CD14-positive monocyte (primary cell): ENCODE data around the gene HOATZ. TPM values are rescaled to one million over a fixed set of nuclear protein-coding genes. Genes with fewer than 3 reads are reported as not detected.

ENCODE experiments used
- DNase-seq, 3 donors: peaks; one replicate each; pipeline ENCODE4 v3.0.0-alpha.2; 2011 to 2022
- H2AFZ ChIP-seq: 2 replicates; pipeline ENCODE4 v1.6.0; 2012; ENCODE audit warnings: mild to moderate bottlenecking, low read depth, low read length, inconsistent platforms; ENCODE audit not compliant: insufficient read depth, poor library complexity, severe bottlenecking
- H3K27ac ChIP-seq, 2 donors: 1 replicate in 1 of 2; 2 replicates in 1 of 2; pipeline ENCODE4 v1.5.1; 2012 to 2013; ENCODE audit warnings: low read length in 2 of 2, control low read depth in 1 of 2, inconsistent platforms in 1 of 2, low read depth in 1 of 2, mild to moderate bottlenecking in 1 of 2
- H3K27me3 ChIP-seq, 2 donors: one replicate each; pipeline versions ENCODE4 v1.6.0 to v1.6.1; 2011 to 2013; ENCODE audit warnings: low read length in 2 of 2; ENCODE audit not compliant: control insufficient read depth in 2 of 2, insufficient read depth in 2 of 2
- H3K36me3 ChIP-seq, 2 donors: replicated peaks in 1 of 2; 1 replicate in 1 of 2; 2 replicates in 1 of 2; pipeline versions ENCODE4 v1.5.1 to v1.6.1; 2012 to 2013; ENCODE audit warnings: low read length in 2 of 2, control low read depth in 1 of 2, inconsistent platforms in 1 of 2, mild to moderate bottlenecking in 1 of 2; ENCODE audit not compliant: insufficient read depth in 2 of 2, control insufficient read depth in 1 of 2
- H3K4me1 ChIP-seq, 2 donors: 1 replicate in 1 of 2; 2 replicates in 1 of 2; pipeline versions ENCODE4 v1.5.1 to v1.6.1; 2012 to 2013; ENCODE audit warnings: low read length in 2 of 2, control low read depth in 1 of 2, inconsistent platforms in 1 of 2, mild to moderate bottlenecking in 1 of 2, moderate library complexity in 1 of 2; ENCODE audit not compliant: insufficient read depth in 2 of 2, control insufficient read depth in 1 of 2
- H3K4me2 ChIP-seq: replicated peaks from 2 replicates; pipeline ENCODE3; 2012; ENCODE audit warnings: low read length, moderate library complexity, mild to moderate bottlenecking; ENCODE audit not compliant: poor library complexity, severe bottlenecking; ENCODE audit errors: extremely low read depth
- H3K4me3 ChIP-seq, 3 experiments: fragments of 200-600 bp in 1 of 3; sonication (generic) in 1 of 3; replicated peaks in 1 of 3; 1 replicate in 2 of 3; 2 replicates in 1 of 3; pipeline ENCODE4 v1.5.1; 2011 to 2013; ENCODE audit warnings: low read length in 3 of 3, mild to moderate bottlenecking in 3 of 3, control low read depth in 2 of 3, low read depth in 2 of 3, inconsistent platforms in 1 of 3, moderate library complexity in 1 of 3
- H3K79me2 ChIP-seq: 2 replicates; pipeline ENCODE4 v1.6.0; 2012; ENCODE audit warnings: mild to moderate bottlenecking, control low read depth, inconsistent platforms, low read length, moderate library complexity; ENCODE audit not compliant: insufficient read depth
- H3K9ac ChIP-seq: 2 replicates; pipeline ENCODE4 v1.6.0; 2017; ENCODE audit warnings: low read length, mild to moderate bottlenecking; ENCODE audit not compliant: insufficient read depth, poor library complexity, severe bottlenecking
- H3K9me3 ChIP-seq, 2 donors: replicated peaks in 1 of 2; 1 replicate in 1 of 2; 2 replicates in 1 of 2; pipeline versions ENCODE4 v1.5.1 to v1.6.1; 2012 to 2013; ENCODE audit warnings: low read length in 2 of 2, control low read depth in 1 of 2; ENCODE audit not compliant: control insufficient read depth in 1 of 2, insufficient read depth in 1 of 2
- H4K20me1 ChIP-seq: 2 replicates; pipeline ENCODE4 v1.6.0; 2012; ENCODE audit warnings: mild to moderate bottlenecking, low read length, control low read depth, moderate library complexity; ENCODE audit not compliant: insufficient read depth
- H3K27ac Mint-ChIP-seq, 7 donors: one replicate each; pipeline ENCODE4 v1.8.0; 2020; ENCODE audit warnings: mild to moderate bottlenecking in 7 of 7, mixed read lengths in 7 of 7, moderate library complexity in 6 of 7, inconsistent platforms in 2 of 7
- H3K27me3 Mint-ChIP-seq, 3 donors: one replicate each; pipeline ENCODE4 v1.8.0; 2021 to 2022; ENCODE audit warnings: low read depth in 3 of 3, mild to moderate bottlenecking in 3 of 3, mixed read lengths in 3 of 3, moderate library complexity in 3 of 3, inconsistent platforms in 1 of 3
- H3K36me3 Mint-ChIP-seq, 2 donors: one replicate each; pipeline ENCODE4 v1.8.0; 2020; ENCODE audit warnings: mixed read lengths in 2 of 2, inconsistent platforms in 1 of 2, mild to moderate bottlenecking in 1 of 2
- H3K4me1 Mint-ChIP-seq: one replicate; pipeline ENCODE4 v1.8.0; 2020; ENCODE audit warnings: mild to moderate bottlenecking, mixed read lengths
- H3K4me3 Mint-ChIP-seq, 2 donors: one replicate each; pipeline ENCODE4 v1.8.0; 2020; ENCODE audit warnings: mild to moderate bottlenecking in 2 of 2, mixed read lengths in 2 of 2, moderate library complexity in 1 of 2
- H3K9me3 Mint-ChIP-seq, 7 donors: one replicate each; pipeline ENCODE4 v1.8.0; 2020 to 2022; ENCODE audit warnings: mixed read lengths in 7 of 7, mild to moderate bottlenecking in 6 of 7, moderate library complexity in 6 of 7, inconsistent platforms in 2 of 7
- WGBS: methylation state at CpG from one replicate; pipeline ENCODE4 v1.1.5; 2013; ENCODE audit warnings: missing lambda C conversion rate; ENCODE audit not compliant: insufficient coverage; 5-methylcytosine and 5-hydroxymethylcytosine counted together
- intact Hi-C, 2 donors: fragments of 100-400 bp; cut with micrococcal nuclease; formaldehyde crosslinking; loops; one replicate each; pipeline versions ENCODE4 v1.15.0 to v1.15.1; 2023
- polyA minus RNA-seq: library from RNA; depleted of rRNA, polyadenylated mRNA; stranded (reverse); fragments of >200 nt; gene quantifications from 2 replicates; pipeline ENCODE4 v1.2.3, GENCODE V29; 2012
- polyA plus RNA-seq, 3 donors: library from polyadenylated mRNA; depleted of rRNA in 1 of 3; unstranded in 2 of 3; stranded (reverse) in 1 of 3; fragments of 300-500 nt in 2 of 3; fragments of >200 nt in 1 of 3; fragmentation: Illumina TruSeq in 2 of 3; gene quantifications; 1 replicate in 2 of 3; 2 replicates in 1 of 3; pipeline ENCODE4 v1.2.3, GENCODE V29; 2012 to 2021
- total RNA-seq, 12 experiments: library from RNA in 1 of 12; stranded (reverse) in 1 of 12; fragments of 120-200 nt in 1 of 12; gene quantifications; one replicate each; pipeline ENCODE4 v1.2.4 and lab custom pipeline; 2013 to 2026; ENCODE audit warnings: mixed read lengths in 6 of 12, inconsistent platforms in 1 of 12
- TF ChIP-seq, protein P1 (sequence below): fragments of 200-600 bp; IDR thresholded peaks from one replicate; pipeline ENCODE4 v1.8.0; 2022; ENCODE audit warnings: antibody characterized with exemption, mild to moderate bottlenecking

HOATZ gene
- not detected for total RNA-seq (2013)
- polyA plus RNA-seq (not detected), polyA minus RNA-seq (not detected in 2 replicates), total RNA-seq (lab: John Stamatoyannopoulos, UW) (0 to 1.5 (median 0) reads per million in 11 experiments)

DNA sequence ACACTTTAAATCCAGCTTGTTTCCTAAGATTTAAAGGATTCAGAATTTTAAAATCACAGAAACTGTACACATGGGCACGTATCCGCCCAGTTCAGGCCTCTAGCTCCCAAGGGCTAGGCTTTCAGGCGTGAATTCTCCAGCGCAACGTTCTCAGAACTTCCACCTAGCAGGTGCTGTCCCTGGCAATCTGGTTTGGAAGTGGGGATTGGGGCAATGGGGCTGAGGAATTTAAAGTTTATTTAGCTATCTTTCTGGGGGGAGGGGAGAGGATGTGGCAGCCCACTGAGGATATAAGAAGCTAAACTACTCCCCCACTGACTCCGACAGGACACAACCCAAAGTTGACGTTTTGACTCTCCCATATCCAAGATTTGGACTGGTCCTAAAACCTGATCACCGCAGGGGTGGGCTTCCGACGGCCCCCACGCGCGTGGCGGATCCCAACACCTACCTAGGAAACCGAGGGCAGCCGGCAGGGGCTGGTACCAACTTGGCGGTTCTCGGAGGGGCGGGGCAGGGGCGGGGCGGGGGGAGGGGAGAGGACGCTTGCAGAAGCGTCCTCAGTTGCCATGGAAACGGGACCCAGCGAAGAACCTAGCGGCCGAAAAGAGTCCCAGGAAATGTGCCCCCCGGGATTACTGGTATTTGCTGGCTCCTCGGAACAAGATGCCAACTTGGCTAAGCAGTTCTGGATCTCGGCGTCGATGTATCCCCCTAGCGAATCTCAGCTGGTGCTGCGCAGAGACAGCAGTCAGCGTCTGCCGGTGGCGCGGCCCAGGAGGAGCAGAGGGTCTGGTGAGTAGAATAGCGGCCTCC, at the start of gene HOATZ:
TSS of gene HOATZ (plus strand) at position 563 of the 816 bp plus-strand sequence. CDS start at position 570, 7 bp downstream.
- TF ChIP-seq, protein P1, sequence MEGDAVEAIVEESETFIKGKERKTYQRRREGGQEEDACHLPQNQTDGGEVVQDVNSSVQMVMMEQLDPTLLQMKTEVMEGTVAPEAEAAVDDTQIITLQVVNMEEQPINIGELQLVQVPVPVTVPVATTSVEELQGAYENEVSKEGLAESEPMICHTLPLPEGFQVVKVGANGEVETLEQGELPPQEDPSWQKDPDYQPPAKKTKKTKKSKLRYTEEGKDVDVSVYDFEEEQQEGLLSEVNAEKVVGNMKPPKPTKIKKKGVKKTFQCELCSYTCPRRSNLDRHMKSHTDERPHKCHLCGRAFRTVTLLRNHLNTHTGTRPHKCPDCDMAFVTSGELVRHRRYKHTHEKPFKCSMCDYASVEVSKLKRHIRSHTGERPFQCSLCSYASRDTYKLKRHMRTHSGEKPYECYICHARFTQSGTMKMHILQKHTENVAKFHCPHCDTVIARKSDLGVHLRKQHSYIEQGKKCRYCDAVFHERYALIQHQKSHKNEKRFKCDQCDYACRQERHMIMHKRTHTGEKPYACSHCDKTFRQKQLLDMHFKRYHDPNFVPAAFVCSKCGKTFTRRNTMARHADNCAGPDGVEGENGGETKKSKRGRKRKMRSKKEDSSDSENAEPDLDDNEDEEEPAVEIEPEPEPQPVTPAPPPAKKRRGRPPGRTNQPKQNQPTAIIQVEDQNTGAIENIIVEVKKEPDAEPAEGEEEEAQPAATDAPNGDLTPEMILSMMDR: no peak
- intact Hi-C loops: no loop called here
- H3K4me1 Mint-ChIP-seq: peaks cover 26% of the 10 kb centered on the region
- H3K4me3 ChIP-seq: peak within 1 kb of the TSS in 1 of 3 experiments; percentile 41
- H3K4me1 ChIP-seq: peaks cover 12 to 16% of the 10 kb centered on the region in 2 donors
- no peak within 1 kb of the TSS for H2AFZ ChIP-seq
- peak within 1 kb of the TSS; percentile 49 for H3K4me2 ChIP-seq
- peaks cover 0 to 4% (median 2%) of the 10 kb centered on the region in 7 donors for H3K9me3 Mint-ChIP-seq
- H3K4me3 Mint-ChIP-seq: peak within 1 kb of the TSS in 1 of 2 donors; percentile 82
- H3K9me3 ChIP-seq: no peaks in the 10 kb centered on the region
- H3K9ac ChIP-seq: no peak within 1 kb of the TSS
- DNase-seq: no peak
- 23% methylated on average over 22 of the region's 39 CpGs for WGBS
- no peaks in the 10 kb centered on the region for H3K79me2 ChIP-seq
- H3K27me3 Mint-ChIP-seq: peaks cover 26 to 44% (median 32%) of the 10 kb centered on the region in 3 donors
- no peaks in the 10 kb centered on the region for H4K20me1 ChIP-seq
- H3K27me3 ChIP-seq: peaks cover 27 to 35% of the 10 kb centered on the region in 2 donors
- H3K27ac Mint-ChIP-seq: peak within 1 kb of the TSS in 1 of 7 donors; percentile 50
- no peak within 1 kb of the TSS for H3K27ac ChIP-seq
- H3K36me3 Mint-ChIP-seq: peaks cover 0 to 4% of the 10 kb centered on the region in 2 donors
- no peaks in the 10 kb centered on the region for H3K36me3 ChIP-seq

DNA sequence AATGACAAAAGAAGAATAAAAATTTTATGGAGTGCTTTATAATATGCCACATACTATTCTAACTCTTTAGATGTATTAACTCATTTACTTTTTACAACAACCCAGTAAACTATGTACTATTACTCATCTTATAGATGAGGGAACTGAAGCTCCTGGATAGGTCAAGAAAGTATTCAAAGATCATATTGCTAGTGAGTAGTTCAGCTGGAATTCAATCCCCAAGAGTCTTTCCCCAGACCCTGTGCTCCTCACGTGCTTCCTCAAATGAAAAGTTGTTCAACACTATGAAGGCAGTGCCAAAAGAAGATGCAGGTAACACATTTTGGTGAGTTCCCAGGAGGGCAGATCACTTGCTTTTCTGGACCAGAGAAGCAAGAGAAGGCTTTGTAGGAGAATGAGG, 49.2 kb upstream of the HOATZ start:
- Mint-ChIP-seq H3K36me3 (no peaks in the 10 kb centered on the region), H3K4me3 (no peak overlapping the region), H3K27me3 (peaks cover 2 to 8% (median 7%) of the 10 kb centered on the region in 3 donors), H3K4me1 (no peaks in the 10 kb centered on the region), H3K9me3 (no peaks in the 10 kb centered on the region), H3K27ac (no peak overlapping the region)
- TF ChIP-seq, protein P1: no peak
- Histone ChIP-seq H3K36me3 (no peaks in the 10 kb centered on the region), H4K20me1 (no peaks in the 10 kb centered on the region), H2AFZ (no peak overlapping the region), H3K9ac (no peak overlapping the region), H3K27me3 (peaks cover 0 to 2% of the 10 kb centered on the region in 2 donors), H3K4me3 (no peak overlapping the region), H3K27ac (no peak overlapping the region), H3K9me3 (no peaks in the 10 kb centered on the region), H3K4me2 (no peak overlapping the region), H3K4me1 (no peaks in the 10 kb centered on the region), H3K79me2 (no peaks in the 10 kb centered on the region)
- intact Hi-C loops: no loop called here
- no peak for DNase-seq
- WGBS: 83% methylated on average over 1 of the region's 1 CpG
